Caco-2 (cell line): Measurements from ENCODE around the gene TSC22D1. TPM values are rescaled to one million over a fixed set of nuclear protein-coding genes. Genes with fewer than 3 reads are reported as not detected.

Experiments used
- BruUV-seq: library from RNA; stranded (reverse); fragments of 400-500 nt; replicated peaks from 2 replicates; lab custom pipeline; 2021; lab: Mats Ljungman, UMichigan
- CTCF ChIA-PET: fragments of 300-600 bp; sonication (Branson Sonifier 250); formaldehyde crosslinking; loops from one replicate; lab custom pipeline; 2022; ENCODE audit warnings: antibody characterized with exemption; lab: Charles Lee
- POLR2A ChIA-PET: fragments of 300-600 bp; sonication (Branson Sonifier 250); formaldehyde crosslinking; loops from one replicate; lab custom pipeline; 2022; ENCODE audit warnings: antibody characterized with exemption; lab: Charles Lee
- DNase-seq, 2 experiments: peaks; one replicate each; pipeline versions ENCODE4 v3.0.0 to v3.0.0-alpha.2; 2020 to 2022
- H3K27me3 ChIP-seq: replicated peaks from 2 replicates; pipeline ENCODE4 v1.6.0; 2011; ENCODE audit warnings: low read length; ENCODE audit not compliant: control insufficient read depth, insufficient read depth
- H3K36me3 ChIP-seq: 2 replicates; pipeline ENCODE4 v1.5.1; 2011; ENCODE audit warnings: low read length; ENCODE audit not compliant: control insufficient read depth, insufficient read depth
- H3K4me1 ChIP-seq: fragments of 250-450 bp; sonication (Bioruptor Pico); 2 replicates; pipeline ENCODE4 v1.5.1; 2020; ENCODE audit warnings: mild to moderate bottlenecking
- H3K4me3 ChIP-seq: 2 replicates; pipeline ENCODE4 v1.5.1; 2011; ENCODE audit warnings: low read depth, mild to moderate bottlenecking, control low read depth, low read length
- H3K9me3 ChIP-seq: fragments of 250-450 bp; sonication (Bioruptor Pico); 2 replicates; pipeline ENCODE4 v1.5.1; 2020; ENCODE audit warnings: mild to moderate bottlenecking, moderate library complexity
- H3K27ac Mint-ChIP-seq: one replicate; pipeline ENCODE4 v1.8.0; 2022; ENCODE audit warnings: mixed read lengths; ENCODE audit not compliant: unreplicated experiment
- H3K27me3 Mint-ChIP-seq: one replicate; pipeline ENCODE4 v1.8.0; 2022; ENCODE audit warnings: mixed read lengths; ENCODE audit not compliant: insufficient read depth, unreplicated experiment
- H3K36me3 Mint-ChIP-seq: one replicate; pipeline ENCODE4 v1.8.0; 2022; ENCODE audit warnings: mild to moderate bottlenecking, mixed read lengths; ENCODE audit not compliant: insufficient read depth, unreplicated experiment
- H3K4me1 Mint-ChIP-seq: one replicate; pipeline ENCODE4 v1.8.0; 2022; ENCODE audit warnings: low read depth, mixed read lengths; ENCODE audit not compliant: unreplicated experiment
- H3K4me3 Mint-ChIP-seq: one replicate; pipeline ENCODE4 v1.8.0; 2022; ENCODE audit warnings: mild to moderate bottlenecking, moderate library complexity, mixed read lengths; ENCODE audit not compliant: unreplicated experiment
- H3K9me3 Mint-ChIP-seq: one replicate; pipeline ENCODE4 v1.8.0; 2022; ENCODE audit warnings: mixed read lengths; ENCODE audit not compliant: unreplicated experiment
- intact Hi-C: fragments of 100-400 bp; cut with micrococcal nuclease; formaldehyde crosslinking; loops from one replicate; pipeline ENCODE4 v1.10.0; 2022; ENCODE audit not compliant: unreplicated experiment
- total RNA-seq: library from RNA; stranded (reverse); gene quantifications from 2 replicates; pipeline ENCODE4 v1.2.3, GENCODE V29; 2022
- TF ChIP-seq, protein P1 (sequence below), 2 experiments: fragments of 200-600 bp in 1 of 2; IDR thresholded peaks; 1 replicate in 1 of 2; 2 replicates in 1 of 2; pipeline versions ENCODE4 v1.5.1 to v1.8.0; 2011 to 2022; ENCODE audit warnings: antibody characterized with exemption in 1 of 2, control low read depth in 1 of 2, inconsistent platforms in 1 of 2, low read depth in 1 of 2, low read length in 1 of 2, mild to moderate bottlenecking in 1 of 2, moderate library complexity in 1 of 2; ENCODE audit not compliant: insufficient read depth in 1 of 2, severe bottlenecking in 1 of 2, unreplicated experiment in 1 of 2

TSC22D1 gene
- total RNA-seq, 1 experiment from 2014 or later, result 159 TPM

DNA sequence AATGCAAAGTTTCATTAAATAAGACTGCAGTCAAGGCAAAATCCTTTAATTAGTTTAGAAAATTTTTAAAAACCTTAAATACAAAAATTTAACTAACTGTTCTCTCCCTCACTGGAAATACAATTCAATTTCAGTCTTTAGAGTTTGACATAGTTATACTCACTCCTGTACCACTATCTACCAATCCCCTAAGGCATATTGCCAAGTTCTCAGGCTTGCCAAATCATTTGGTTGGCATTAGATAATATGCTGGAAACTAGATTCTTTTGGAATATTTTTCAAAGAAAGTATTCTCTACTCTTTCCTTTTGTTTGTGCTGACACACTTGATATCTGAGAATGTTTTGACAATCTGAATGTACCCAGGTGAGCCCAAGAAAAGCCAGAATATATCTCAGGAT is 77.2 kb downstream of the TSC22D1 start:
- H3K9me3 ChIP-seq, result no peaks in the 10 kb centered on the region
- ChIA-PET CTCF (no interaction called here), POLR2A (no interaction called here)
- no peak for DNase-seq
- H3K4me1 Mint-ChIP-seq, result no peaks in the 10 kb centered on the region
- TF ChIP-seq, protein P1, sequence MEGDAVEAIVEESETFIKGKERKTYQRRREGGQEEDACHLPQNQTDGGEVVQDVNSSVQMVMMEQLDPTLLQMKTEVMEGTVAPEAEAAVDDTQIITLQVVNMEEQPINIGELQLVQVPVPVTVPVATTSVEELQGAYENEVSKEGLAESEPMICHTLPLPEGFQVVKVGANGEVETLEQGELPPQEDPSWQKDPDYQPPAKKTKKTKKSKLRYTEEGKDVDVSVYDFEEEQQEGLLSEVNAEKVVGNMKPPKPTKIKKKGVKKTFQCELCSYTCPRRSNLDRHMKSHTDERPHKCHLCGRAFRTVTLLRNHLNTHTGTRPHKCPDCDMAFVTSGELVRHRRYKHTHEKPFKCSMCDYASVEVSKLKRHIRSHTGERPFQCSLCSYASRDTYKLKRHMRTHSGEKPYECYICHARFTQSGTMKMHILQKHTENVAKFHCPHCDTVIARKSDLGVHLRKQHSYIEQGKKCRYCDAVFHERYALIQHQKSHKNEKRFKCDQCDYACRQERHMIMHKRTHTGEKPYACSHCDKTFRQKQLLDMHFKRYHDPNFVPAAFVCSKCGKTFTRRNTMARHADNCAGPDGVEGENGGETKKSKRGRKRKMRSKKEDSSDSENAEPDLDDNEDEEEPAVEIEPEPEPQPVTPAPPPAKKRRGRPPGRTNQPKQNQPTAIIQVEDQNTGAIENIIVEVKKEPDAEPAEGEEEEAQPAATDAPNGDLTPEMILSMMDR (IDR thresholded peaks at IDR 0.05; ENCODE audit: insufficient read depth in 1 of 2, low read depth in 1 of 2, low read length in 1 of 2, severe bottlenecking in 1 of 2, unreplicated experiment in 1 of 2), result no peak
- H3K4me1 ChIP-seq, result no peaks in the 10 kb centered on the region
- no peaks in the 10 kb centered on the region for H3K36me3 ChIP-seq
- no peaks in the 10 kb centered on the region for H3K27me3 Mint-ChIP-seq
- no peak overlapping the region for H3K4me3 Mint-ChIP-seq
- H3K27ac Mint-ChIP-seq, result no peak overlapping the region
- H3K9me3 Mint-ChIP-seq, result no peaks in the 10 kb centered on the region
- H3K4me3 ChIP-seq, result no peak overlapping the region
- BruUV-seq, result no TSS peak
- no peaks in the 10 kb centered on the region for H3K36me3 Mint-ChIP-seq
- intact Hi-C loops, result no loop called here
- no peaks in the 10 kb centered on the region for H3K27me3 ChIP-seq

DNA sequence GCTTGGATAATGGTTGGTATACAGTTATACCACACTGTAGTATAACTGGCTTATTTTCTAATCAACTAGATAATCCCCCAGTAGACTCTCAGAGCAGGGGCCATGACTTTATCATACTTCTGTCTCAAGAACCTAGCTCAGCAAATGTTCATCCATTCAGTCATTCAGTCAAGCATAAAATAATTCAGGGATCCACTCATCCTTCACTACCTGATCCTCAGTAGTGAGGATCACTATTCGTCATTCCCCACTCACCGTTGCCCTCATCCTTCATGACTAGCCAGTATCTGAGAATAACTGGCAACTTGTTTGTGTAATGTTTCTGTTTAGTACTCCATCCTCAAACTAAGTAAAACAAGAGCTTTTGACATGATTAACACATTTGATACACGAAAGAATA is 77.6 kb downstream of the TSC22D1 start:
- Mint-ChIP-seq H3K4me3 (no peak overlapping the region), H3K4me1 (no peaks in the 10 kb centered on the region), H3K36me3 (no peaks in the 10 kb centered on the region), H3K27ac (no peak overlapping the region), H3K27me3 (no peaks in the 10 kb centered on the region), H3K9me3 (no peaks in the 10 kb centered on the region)
- no TSS peak for BruUV-seq
- no peak overlapping the region for H3K4me3 ChIP-seq
- H3K9me3 ChIP-seq, result no peaks in the 10 kb centered on the region
- intact Hi-C loops, result no loop called here
- no peaks in the 10 kb centered on the region for H3K36me3 ChIP-seq
- no peaks in the 10 kb centered on the region for H3K4me1 ChIP-seq
- CTCF ChIA-PET, result no interaction called here
- H3K27me3 ChIP-seq, result no peaks in the 10 kb centered on the region
- TF ChIP-seq, protein P1 (IDR thresholded peaks at IDR 0.05; ENCODE audit: insufficient read depth in 1 of 2, low read depth in 1 of 2, low read length in 1 of 2, severe bottlenecking in 1 of 2, unreplicated experiment in 1 of 2), result no peak
- DNase-seq, result no peak
- POLR2A ChIA-PET, result no interaction called here

DNA sequence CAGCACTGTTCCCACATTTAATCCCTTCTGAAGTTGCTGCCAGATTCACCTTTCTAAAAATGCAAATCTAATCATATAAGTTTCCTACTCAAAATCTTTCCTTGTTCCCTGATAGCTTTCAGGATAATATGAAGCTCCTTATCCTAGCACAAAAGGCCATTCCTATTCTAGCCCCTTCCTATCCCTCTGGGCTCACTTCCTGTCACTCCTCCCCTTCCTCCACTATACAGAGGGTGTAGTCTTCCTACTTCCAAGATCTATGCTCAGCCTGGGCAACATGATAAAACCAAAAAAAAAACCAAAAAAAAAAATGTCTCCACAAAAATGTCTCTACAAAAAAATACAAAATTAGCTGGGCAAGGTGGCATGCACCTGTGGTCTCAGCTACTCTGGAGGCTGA is 78.3 kb downstream of the TSC22D1 start:
- no peaks in the 10 kb centered on the region for H3K4me1 Mint-ChIP-seq
- ChIA-PET POLR2A (no interaction called here), CTCF (no interaction called here)
- no peak overlapping the region for H3K27ac Mint-ChIP-seq
- Histone ChIP-seq H3K36me3 (no peaks in the 10 kb centered on the region), H3K9me3 (no peaks in the 10 kb centered on the region), H3K4me1 (no peaks in the 10 kb centered on the region), H3K4me3 (no peak overlapping the region), H3K27me3 (no peaks in the 10 kb centered on the region)
- intact Hi-C loops, result no loop called here
- no peak for DNase-seq
- TF ChIP-seq, protein P1 (IDR thresholded peaks at IDR 0.05; ENCODE audit: insufficient read depth in 1 of 2, low read depth in 1 of 2, low read length in 1 of 2, severe bottlenecking in 1 of 2, unreplicated experiment in 1 of 2), result no peak
- no TSS peak for BruUV-seq
- no peak overlapping the region for H3K4me3 Mint-ChIP-seq
- H3K27me3 Mint-ChIP-seq, result no peaks in the 10 kb centered on the region
- H3K36me3 Mint-ChIP-seq, result no peaks in the 10 kb centered on the region
- no peaks in the 10 kb centered on the region for H3K9me3 Mint-ChIP-seq
